ENCODE results near the gene STEAP4.

The STEAP4 gene

DNA sequence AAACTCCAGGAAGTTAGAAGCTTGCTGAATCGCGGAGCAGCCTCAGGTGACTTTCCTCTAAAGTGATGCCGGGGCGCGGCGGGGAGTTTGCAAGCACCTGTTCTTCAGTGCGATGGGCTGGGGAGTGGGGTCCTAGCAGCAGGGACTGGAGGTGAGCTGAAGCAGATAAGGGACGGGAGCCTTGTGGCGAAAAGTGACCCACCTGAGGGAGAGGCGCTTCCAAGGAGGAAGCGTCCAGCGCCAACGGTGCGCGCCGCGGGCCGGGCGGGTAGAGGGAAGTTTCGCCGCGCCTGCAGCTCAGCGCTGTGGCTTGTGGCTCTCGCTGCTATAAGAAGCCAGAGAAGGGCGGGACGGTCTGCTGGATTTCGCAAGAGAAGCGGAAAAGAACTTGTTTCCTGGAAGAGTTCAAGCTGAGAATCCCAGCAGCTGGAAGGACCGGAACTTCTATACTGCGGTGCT is at the start of gene STEAP4:
Gene STEAP4, minus strand, starts transcription at position 305 of the 459 bp plus-strand sequence. CDS start 22,625 bp downstream, outside the sequence.
- Histone ChIP-seq H3K27me3 (ENCODE audit: low read depth, low read length) (no peaks in the 10 kb centered on the region), H3K4me1 (ENCODE audit: control insufficient read depth in 1 of 2, insufficient read depth in 2 of 2, low read length in 2 of 2) (peaks cover 5 to 7% of the 10 kb centered on the region in 2 donors), H3K27ac (ENCODE audit: low read length) (no peak within 1 kb of the TSS), H3K36me3 (ENCODE audit: control insufficient read depth in 1 of 2, insufficient read depth in 2 of 2, low read length in 2 of 2) (no peaks in the 10 kb centered on the region), H3K9me3 (ENCODE audit: control insufficient read depth in 1 of 2, low read length in 2 of 2) (no peaks in the 10 kb centered on the region), H3K4me3 (ENCODE audit: low read depth in 1 of 2, low read length in 2 of 2) (peak within 1 kb of the TSS; percentile 58)

GRCh38 chr7:88355011-88355410 is 48.3 kb upstream of the STEAP4 start:
- no peaks in the 10 kb centered on the region for H3K36me3 ChIP-seq (ENCODE audit: control insufficient read depth in 1 of 2, insufficient read depth in 2 of 2, low read length in 2 of 2)
- H3K27ac ChIP-seq (ENCODE audit: low read length) = no peak overlapping the region
- H3K27me3 ChIP-seq (ENCODE audit: low read depth, low read length) = no peaks in the 10 kb centered on the region

DNA sequence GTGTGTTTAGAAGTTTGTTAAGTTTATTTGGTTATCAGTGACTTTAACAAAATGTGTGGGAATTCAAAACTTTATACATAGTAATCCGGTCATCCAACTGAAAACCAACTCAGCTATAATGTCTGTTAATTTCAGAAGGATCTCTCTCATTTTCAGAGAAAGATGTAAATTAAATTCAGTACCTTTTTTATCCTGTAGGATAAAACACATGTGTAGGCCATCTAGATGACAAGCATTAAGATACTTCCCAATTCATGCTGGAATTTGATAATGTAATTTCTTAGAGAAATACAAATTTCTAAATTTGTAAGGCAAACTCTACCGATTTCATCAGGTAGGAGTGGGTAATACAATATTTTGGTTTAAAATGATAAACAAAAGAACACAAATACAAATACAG is 43.4 kb upstream of the STEAP4 start:
- Histone ChIP-seq H3K9me3 (ENCODE audit: control insufficient read depth in 1 of 2, low read length in 2 of 2) (no peaks in the 10 kb centered on the region), H3K27ac (ENCODE audit: low read length) (no peak overlapping the region)

More at GRCh38 chr7:88355011-88355410, 48.3 kb upstream of the STEAP4 start:
- Histone ChIP-seq H3K4me3 (ENCODE audit: low read depth in 1 of 2, low read length in 2 of 2) (no peak overlapping the region), H3K4me1 (ENCODE audit: control insufficient read depth in 1 of 2, insufficient read depth in 2 of 2, low read length in 2 of 2) (no peaks in the 10 kb centered on the region), H3K9me3 (ENCODE audit: control insufficient read depth in 1 of 2, low read length in 2 of 2) (peaks cover 0 to 5% of the 10 kb centered on the region in 2 donors)

GRCh38 chr7:88347517-88347916 is 40.8 kb upstream of the STEAP4 start:
- Histone ChIP-seq H3K9me3 (ENCODE audit: control insufficient read depth in 1 of 2, low read length in 2 of 2) (no peaks in the 10 kb centered on the region), H3K27me3 (ENCODE audit: low read depth, low read length) (no peaks in the 10 kb centered on the region), H3K4me3 (ENCODE audit: low read depth in 1 of 2, low read length in 2 of 2) (no peak overlapping the region), H3K4me1 (ENCODE audit: control insufficient read depth in 1 of 2, insufficient read depth in 2 of 2, low read length in 2 of 2) (no peaks in the 10 kb centered on the region), H3K36me3 (ENCODE audit: control insufficient read depth in 1 of 2, insufficient read depth in 2 of 2, low read length in 2 of 2) (no peaks in the 10 kb centered on the region), H3K27ac (ENCODE audit: low read length) (no peak overlapping the region)

More for the DNA sequence above, 43.4 kb upstream of the STEAP4 start:
- Histone ChIP-seq H3K4me1 (ENCODE audit: control insufficient read depth in 1 of 2, insufficient read depth in 2 of 2, low read length in 2 of 2) (no peaks in the 10 kb centered on the region), H3K36me3 (ENCODE audit: control insufficient read depth in 1 of 2, insufficient read depth in 2 of 2, low read length in 2 of 2) (no peaks in the 10 kb centered on the region), H3K4me3 (ENCODE audit: low read depth in 1 of 2, low read length in 2 of 2) (no peak overlapping the region), H3K27me3 (ENCODE audit: low read depth, low read length) (no peaks in the 10 kb centered on the region)

GRCh38 chr7:88347090-88347489 is 40.4 kb upstream of the STEAP4 start:
- Histone ChIP-seq H3K4me3 (ENCODE audit: low read depth in 1 of 2, low read length in 2 of 2) (no peak overlapping the region), H3K27me3 (ENCODE audit: low read depth, low read length) (no peaks in the 10 kb centered on the region), H3K9me3 (ENCODE audit: control insufficient read depth in 1 of 2, low read length in 2 of 2) (no peaks in the 10 kb centered on the region), H3K4me1 (ENCODE audit: control insufficient read depth in 1 of 2, insufficient read depth in 2 of 2, low read length in 2 of 2) (no peaks in the 10 kb centered on the region), H3K36me3 (ENCODE audit: control insufficient read depth in 1 of 2, insufficient read depth in 2 of 2, low read length in 2 of 2) (no peaks in the 10 kb centered on the region), H3K27ac (ENCODE audit: low read length) (no peak overlapping the region)

DNA sequence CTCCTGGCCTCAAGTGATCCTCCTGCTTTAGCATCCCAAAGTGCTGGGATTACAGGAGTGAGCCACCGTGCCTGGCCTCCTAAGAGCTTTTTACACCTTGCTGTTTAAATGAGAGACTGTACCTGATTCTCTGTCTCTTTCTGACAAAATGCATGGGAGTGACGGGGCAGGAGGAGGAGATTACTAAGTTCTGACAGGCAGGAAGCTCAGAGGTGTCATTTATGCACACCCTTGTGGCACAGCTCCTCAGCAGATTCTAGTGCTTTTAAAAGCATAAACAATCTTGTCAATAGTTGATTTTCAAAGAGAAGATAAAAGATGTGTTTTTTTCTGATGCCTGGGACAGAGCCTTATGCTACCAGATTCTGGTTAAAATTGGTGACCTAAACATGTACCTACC is 39.7 kb upstream of the STEAP4 start:
- no peaks in the 10 kb centered on the region for H3K4me1 ChIP-seq (ENCODE audit: control insufficient read depth in 1 of 2, insufficient read depth in 2 of 2, low read length in 2 of 2)
- no peak overlapping the region for H3K27ac ChIP-seq (ENCODE audit: low read length)
- H3K4me3 ChIP-seq (ENCODE audit: low read depth in 1 of 2, low read length in 2 of 2) = no peak overlapping the region
- no peaks in the 10 kb centered on the region for H3K9me3 ChIP-seq (ENCODE audit: control insufficient read depth in 1 of 2, low read length in 2 of 2)
- no peaks in the 10 kb centered on the region for H3K36me3 ChIP-seq (ENCODE audit: control insufficient read depth in 1 of 2, insufficient read depth in 2 of 2, low read length in 2 of 2)
- no peaks in the 10 kb centered on the region for H3K27me3 ChIP-seq (ENCODE audit: low read depth, low read length)

GRCh38 chr7:88344956-88345832 is 38.5 kb upstream of the STEAP4 start:
- Histone ChIP-seq H3K4me1 (ENCODE audit: control insufficient read depth in 1 of 2, insufficient read depth in 2 of 2, low read length in 2 of 2) (no peaks in the 10 kb centered on the region), H3K27me3 (ENCODE audit: low read depth, low read length) (no peaks in the 10 kb centered on the region), H3K36me3 (ENCODE audit: control insufficient read depth in 1 of 2, insufficient read depth in 2 of 2, low read length in 2 of 2) (no peaks in the 10 kb centered on the region), H3K27ac (ENCODE audit: low read length) (no peak overlapping the region), H3K9me3 (ENCODE audit: control insufficient read depth in 1 of 2, low read length in 2 of 2) (no peaks in the 10 kb centered on the region), H3K4me3 (ENCODE audit: low read depth in 1 of 2, low read length in 2 of 2) (no peak overlapping the region)

- Histone ChIP-seq H3K27me3 (ENCODE audit: low read depth, low read length) (no peaks in the 10 kb centered on the region), H3K36me3 (ENCODE audit: control insufficient read depth in 1 of 2, insufficient read depth in 2 of 2, low read length in 2 of 2) (no peaks in the 10 kb centered on the region)
Measured at GRCh38 chr7:88344271-88344670, 37.6 kb upstream of the STEAP4 start.

GRCh38 chr7:88339195-88339922 is 32.7 kb upstream of the STEAP4 start:
- H3K36me3 ChIP-seq (ENCODE audit: control insufficient read depth in 1 of 2, insufficient read depth in 2 of 2, low read length in 2 of 2) = no peaks in the 10 kb centered on the region
- H3K27ac ChIP-seq (ENCODE audit: low read length) = no peak overlapping the region
- H3K27me3 ChIP-seq (ENCODE audit: low read depth, low read length) = no peaks in the 10 kb centered on the region
- no peak overlapping the region for H3K4me3 ChIP-seq (ENCODE audit: low read depth in 1 of 2, low read length in 2 of 2)
- no peaks in the 10 kb centered on the region for H3K4me1 ChIP-seq (ENCODE audit: control insufficient read depth in 1 of 2, insufficient read depth in 2 of 2, low read length in 2 of 2)
- H3K9me3 ChIP-seq (ENCODE audit: control insufficient read depth in 1 of 2, low read length in 2 of 2) = no peaks in the 10 kb centered on the region

More at GRCh38 chr7:88344271-88344670, 37.6 kb upstream of the STEAP4 start:
- Histone ChIP-seq H3K4me3 (ENCODE audit: low read depth in 1 of 2, low read length in 2 of 2) (no peak overlapping the region), H3K27ac (ENCODE audit: low read length) (no peak overlapping the region), H3K4me1 (ENCODE audit: control insufficient read depth in 1 of 2, insufficient read depth in 2 of 2, low read length in 2 of 2) (no peaks in the 10 kb centered on the region), H3K9me3 (ENCODE audit: control insufficient read depth in 1 of 2, low read length in 2 of 2) (no peaks in the 10 kb centered on the region)

DNA sequence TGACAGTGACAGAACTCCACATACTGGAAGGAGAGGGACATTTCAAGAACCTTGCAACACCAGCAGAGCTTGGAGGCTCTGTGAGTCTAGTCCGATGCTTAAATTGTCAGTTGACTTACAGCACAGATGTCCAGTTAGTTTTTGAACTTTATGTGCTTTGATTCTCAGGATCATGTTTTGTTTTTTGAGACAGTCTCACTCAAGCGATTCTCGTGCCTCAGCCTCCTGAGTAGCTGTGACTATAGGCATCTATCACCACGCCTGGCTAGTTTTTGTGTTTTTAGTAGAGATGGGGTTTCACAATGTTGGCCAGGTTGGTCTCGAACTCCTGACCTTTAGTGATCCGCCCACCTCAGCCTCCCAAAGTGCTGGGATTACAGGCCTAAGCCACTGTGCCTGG is 31.8 kb upstream of the STEAP4 start:
- Histone ChIP-seq H3K27me3 (ENCODE audit: low read depth, low read length) (no peaks in the 10 kb centered on the region), H3K4me3 (ENCODE audit: low read depth in 1 of 2, low read length in 2 of 2) (no peak overlapping the region), H3K36me3 (ENCODE audit: control insufficient read depth in 1 of 2, insufficient read depth in 2 of 2, low read length in 2 of 2) (no peaks in the 10 kb centered on the region), H3K27ac (ENCODE audit: low read length) (no peak overlapping the region), H3K9me3 (ENCODE audit: control insufficient read depth in 1 of 2, low read length in 2 of 2) (no peaks in the 10 kb centered on the region), H3K4me1 (ENCODE audit: control insufficient read depth in 1 of 2, insufficient read depth in 2 of 2, low read length in 2 of 2) (no peaks in the 10 kb centered on the region)

- no peaks in the 10 kb centered on the region for H3K4me1 ChIP-seq (ENCODE audit: control insufficient read depth in 1 of 2, insufficient read depth in 2 of 2, low read length in 2 of 2)
- no peak overlapping the region for H3K27ac ChIP-seq (ENCODE audit: low read length)
- H3K27me3 ChIP-seq (ENCODE audit: low read depth, low read length) = no peaks in the 10 kb centered on the region
- no peak overlapping the region for H3K4me3 ChIP-seq (ENCODE audit: low read depth in 1 of 2, low read length in 2 of 2)
- H3K36me3 ChIP-seq (ENCODE audit: control insufficient read depth in 1 of 2, insufficient read depth in 2 of 2, low read length in 2 of 2) = no peaks in the 10 kb centered on the region
- H3K9me3 ChIP-seq (ENCODE audit: control insufficient read depth in 1 of 2, low read length in 2 of 2) = no peaks in the 10 kb centered on the region
Measured at GRCh38 chr7:88337572-88337971, 30.9 kb upstream of the STEAP4 start.

Measured in muscle layer of duodenum (tissue), 2 donors.